Mesodermal cell (in vitro differentiated cells): ENCODE measurements around the gene KLF11.

Source experiments
- H3K27ac ChIP-seq: 2 replicates; pipeline ENCODE4 v1.7.0; 2013; ENCODE audit warnings: mild to moderate bottlenecking, low read depth, low read length, moderate library complexity; ENCODE audit not compliant: severe bottlenecking
- H3K36me3 ChIP-seq: 2 replicates; pipeline ENCODE4 v1.7.1; 2013; ENCODE audit warnings: mild to moderate bottlenecking, low read length, moderate library complexity; ENCODE audit not compliant: control insufficient read depth, insufficient read depth
- H3K4me1 ChIP-seq: one replicate; pipeline ENCODE4 v1.7.1; 2013; ENCODE audit warnings: mild to moderate bottlenecking, low read length; ENCODE audit not compliant: insufficient read depth, control insufficient read depth, poor library complexity, severe bottlenecking
- H3K4me3 ChIP-seq: 2 replicates; pipeline ENCODE4 v1.7.0; 2013; ENCODE audit warnings: low read length, control low read depth, mild to moderate bottlenecking; ENCODE audit not compliant: insufficient read depth, poor library complexity, severe bottlenecking; ENCODE audit errors: extremely low read depth
- H3K9me3 ChIP-seq: 2 replicates; pipeline ENCODE4 v1.7.1; 2013; ENCODE audit warnings: mild to moderate bottlenecking, low read length, moderate library complexity; ENCODE audit not compliant: control insufficient read depth
- WGBS, 2 experiments: methylation state at CpG; one replicate each; pipeline ENCODE4 v1.1.5; 2013; ENCODE audit warnings: missing lambda C conversion rate in 2 of 2; ENCODE audit not compliant: insufficient coverage in 2 of 2; 5-methylcytosine and 5-hydroxymethylcytosine counted together

KLF11 gene

GRCh38 chr2:10058251-10059015, 15.1 kb downstream of the KLF11 start:
- Histone ChIP-seq H3K27ac (peak overlapping the region; percentile 82), H3K9me3 (no peaks in the 10 kb centered on the region), H3K36me3 (peaks cover 16% of the 10 kb centered on the region), H3K4me3 (no peak overlapping the region), H3K4me1 (peaks cover 10% of the 10 kb centered on the region)
- 90 to 97% methylated on average over 32 to 35 of the region's 39 CpGs for WGBS, 2 experiments

- peaks cover 10% of the 10 kb centered on the region for H3K4me1 ChIP-seq
- H3K9me3 ChIP-seq = no peaks in the 10 kb centered on the region
- no peak overlapping the region for H3K4me3 ChIP-seq
- H3K27ac ChIP-seq = no peak overlapping the region
- 91 to 93% methylated on average over 17 of the region's 17 CpGs for WGBS, 2 experiments
- peaks cover 11% of the 10 kb centered on the region for H3K36me3 ChIP-seq
Observed at GRCh38 chr2:10059016-10059351, 15.6 kb downstream of the KLF11 start.

- no peak overlapping the region for H3K4me3 ChIP-seq
- 95% methylated on average over 18 to 19 of the region's 20 CpGs for WGBS, 2 experiments
- H3K4me1 ChIP-seq = peaks cover 10% of the 10 kb centered on the region
- no peaks in the 10 kb centered on the region for H3K9me3 ChIP-seq
- no peak overlapping the region for H3K27ac ChIP-seq
- peaks cover 4% of the 10 kb centered on the region for H3K36me3 ChIP-seq
Observed at GRCh38 chr2:10059552-10060335, 16.4 kb downstream of the KLF11 start.

GRCh38 chr2:10061221-10061925, 18.0 kb downstream of the KLF11 start:
- Histone ChIP-seq H3K9me3 (no peaks in the 10 kb centered on the region), H3K27ac (no peak overlapping the region), H3K36me3 (no peaks in the 10 kb centered on the region), H3K4me3 (no peak overlapping the region), H3K4me1 (peaks cover 9% of the 10 kb centered on the region)
- WGBS, 2 experiments = 90% methylated on average over 5 of the region's 9 CpGs; no CpG with 5 or more reads in 1 of the 2 experiments

GRCh38 chr2:10062931-10063365, 19.6 kb downstream of the KLF11 start:
- WGBS, 2 experiments = 88 to 95% methylated on average over 8 to 10 of the region's 10 CpGs
- no peaks in the 10 kb centered on the region for H3K4me1 ChIP-seq
- H3K36me3 ChIP-seq = no peaks in the 10 kb centered on the region
- no peak overlapping the region for H3K4me3 ChIP-seq
- H3K9me3 ChIP-seq = no peaks in the 10 kb centered on the region
- H3K27ac ChIP-seq = no peak overlapping the region

GRCh38 chr2:10063566-10063965, 20.2 kb downstream of the KLF11 start:
- Histone ChIP-seq H3K9me3 (no peaks in the 10 kb centered on the region), H3K4me1 (no peaks in the 10 kb centered on the region), H3K27ac (no peak overlapping the region), H3K36me3 (no peaks in the 10 kb centered on the region), H3K4me3 (no peak overlapping the region)
- WGBS, 2 experiments = 92 to 96% methylated on average over 8 to 9 of the region's 9 CpGs

- Histone ChIP-seq H3K4me1 (no peaks in the 10 kb centered on the region), H3K36me3 (no peaks in the 10 kb centered on the region), H3K27ac (no peak overlapping the region), H3K4me3 (no peak overlapping the region), H3K9me3 (no peaks in the 10 kb centered on the region)
- 73 to 75% methylated on average over 17 to 18 of the region's 18 CpGs for WGBS, 2 experiments
Observed at GRCh38 chr2:10064932-10065772, 21.8 kb downstream of the KLF11 start.

- 86 to 97% methylated on average over 5 to 6 of the region's 6 CpGs for WGBS, 2 experiments
- Histone ChIP-seq H3K4me3 (no peak overlapping the region), H3K27ac (no peak overlapping the region), H3K9me3 (no peaks in the 10 kb centered on the region), H3K36me3 (no peaks in the 10 kb centered on the region), H3K4me1 (no peaks in the 10 kb centered on the region)
Observed at GRCh38 chr2:10065773-10066055, 22.4 kb downstream of the KLF11 start.

- WGBS, 2 experiments = 80% methylated on average over 1 of the region's 2 CpGs; no CpG with 5 or more reads in 1 of the 2 experiments
- Histone ChIP-seq H3K4me1 (no peaks in the 10 kb centered on the region), H3K27ac (no peak overlapping the region), H3K9me3 (no peaks in the 10 kb centered on the region), H3K36me3 (no peaks in the 10 kb centered on the region), H3K4me3 (no peak overlapping the region)
Observed at GRCh38 chr2:10067330-10067729, 24.0 kb downstream of the KLF11 start.

- H3K4me1 ChIP-seq = no peaks in the 10 kb centered on the region
- no CpG with 5 or more reads among the region's 1 CpG for WGBS, 2 experiments
- H3K36me3 ChIP-seq = no peaks in the 10 kb centered on the region
- no peaks in the 10 kb centered on the region for H3K9me3 ChIP-seq
- H3K4me3 ChIP-seq = no peak overlapping the region
- H3K27ac ChIP-seq = no peak overlapping the region
Observed at GRCh38 chr2:10067881-10068280, 24.5 kb downstream of the KLF11 start.
